HG03521 (cell line): ENCODE results near the gene PRSS12.
A peak's percentile ranks its signal among the peaks of the same experiment; 100 is the strongest.
"Not testable (repeated sequence)": the region's sequence is repeated elsewhere in the genome, so short reads cannot be mapped to it uniquely, and the experiment has no call there.

Experiments
- ATAC-seq: cut with Tn5 transposase; IDR thresholded peaks from one replicate; pipeline ENCODE4 v1.9.1; 2021; ENCODE audit warnings: mild to moderate bottlenecking, moderate library complexity; ENCODE audit not compliant: unreplicated experiment

The PRSS12 gene

GRCh38 chr4:118352843-118353533, at the start of gene PRSS12:
TSS of gene PRSS12 (minus strand) at chr4:118353003. CDS start at chr4:118352720, 283 bp downstream.
- peak; percentile 95 for ATAC-seq

GRCh38 chr4:118400356-118400755, 47.6 kb upstream of the PRSS12 start:
- ATAC-seq, result no peak

- not testable (repeated sequence) for ATAC-seq
Measured at GRCh38 chr4:118399883-118400282, 47.1 kb upstream of the PRSS12 start.

- peak; percentile 87 for ATAC-seq
Measured at GRCh38 chr4:118398226-118399090, 45.7 kb upstream of the PRSS12 start.

GRCh38 chr4:118397623-118397979, 44.8 kb upstream of the PRSS12 start:
- ATAC-seq, result no peak

- no peak for ATAC-seq
Measured at GRCh38 chr4:118396881-118397622, 44.2 kb upstream of the PRSS12 start.

GRCh38 chr4:118395057-118395644, 42.3 kb upstream of the PRSS12 start:
- ATAC-seq, result no peak

- ATAC-seq, result not testable (repeated sequence)
Measured at GRCh38 chr4:118392509-118392908, 39.7 kb upstream of the PRSS12 start.

- no peak for ATAC-seq
Measured at GRCh38 chr4:118390121-118390520, 37.3 kb upstream of the PRSS12 start.

- ATAC-seq, result no peak
Measured at GRCh38 chr4:118389721-118390120, 36.9 kb upstream of the PRSS12 start.

GRCh38 chr4:118388606-118389005, 35.8 kb upstream of the PRSS12 start:
- ATAC-seq, result no peak

GRCh38 chr4:118381902-118382301, 29.1 kb upstream of the PRSS12 start:
- ATAC-seq, result no peak

GRCh38 chr4:118373614-118374255, 20.9 kb upstream of the PRSS12 start:
- ATAC-seq, result no peak

- ATAC-seq, result no peak
Measured at GRCh38 chr4:118372251-118372650, 19.4 kb upstream of the PRSS12 start.

- no peak for ATAC-seq
Measured at GRCh38 chr4:118369231-118369630, 16.4 kb upstream of the PRSS12 start.

GRCh38 chr4:118367872-118368271, 15.1 kb upstream of the PRSS12 start:
- no peak for ATAC-seq

GRCh38 chr4:118367361-118367760, 14.6 kb upstream of the PRSS12 start:
- no peak for ATAC-seq

GRCh38 chr4:118363166-118363565, 10.4 kb upstream of the PRSS12 start:
- no peak for ATAC-seq

GRCh38 chr4:118361192-118361591, 8.4 kb upstream of the PRSS12 start:
- ATAC-seq, result no peak

- ATAC-seq, result no peak
Measured at GRCh38 chr4:118360106-118360505, 7.3 kb upstream of the PRSS12 start.

- ATAC-seq, result no peak
Measured at GRCh38 chr4:118357601-118358000, 4.8 kb upstream of the PRSS12 start.
